B cell (primary cell): ENCODE results near the gene ACTL6B.

Experiments
- CTCF ChIP-seq: fragments of 200-600 bp; IDR thresholded peaks from one replicate; pipeline ENCODE4 v1.8.0; 2022; ENCODE audit warnings: antibody characterized with exemption, mild to moderate bottlenecking
- EZH2 ChIP-seq: IDR thresholded peaks from 2 replicates; pipeline ENCODE4 v1.6.1; 2012; ENCODE audit warnings: borderline replicate concordance, low read depth, mild to moderate bottlenecking, moderate library complexity, low read length; ENCODE audit not compliant: insufficient read depth, poor library complexity, severe bottlenecking

GRCh38 chr7:100599911-100600729 lies 56.1 kb downstream of the ACTL6B start:
- TF ChIP-seq CTCF = no peak
- no peak for TF ChIP-seq EZH2
